HG03103 (cell line): ENCODE data around the gene PTPRM.

Experiments
- ATAC-seq: cut with Tn5 transposase; IDR thresholded peaks from one replicate; pipeline ENCODE4 v1.9.1; 2021; ENCODE audit warnings: low read depth; ENCODE audit not compliant: unreplicated experiment

The PTPRM gene

GRCh38 chr18:8287196-8287885 is 720.2 kb downstream of the PTPRM start:
- ATAC-seq: no peak

- no peak for ATAC-seq
Measured at GRCh38 chr18:8288472-8289195, 721.5 kb downstream of the PTPRM start.

GRCh38 chr18:8290435-8290834 is 723.3 kb downstream of the PTPRM start:
- ATAC-seq: no peak

DNA sequence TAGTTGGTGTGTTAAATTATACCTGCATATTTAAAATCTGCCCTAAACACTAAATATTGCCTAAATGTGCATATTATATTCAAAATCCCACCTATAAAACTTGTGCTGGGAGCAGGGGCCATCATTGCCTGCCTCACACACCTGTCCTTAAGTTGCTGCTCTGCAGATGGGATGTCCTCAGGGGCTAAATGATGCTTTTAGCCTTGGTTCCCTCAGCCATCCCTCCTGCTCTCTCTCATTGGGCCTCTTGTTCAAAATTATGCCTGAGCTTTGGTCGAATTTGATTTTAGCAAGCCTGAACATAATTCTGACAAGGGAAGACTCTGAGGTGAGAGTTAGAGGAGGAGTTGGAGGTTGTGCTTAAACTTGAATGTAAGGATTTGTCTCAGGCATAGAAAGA is 723.8 kb downstream of the PTPRM start:
- ATAC-seq: no peak

GRCh38 chr18:8293184-8293583 is 726.1 kb downstream of the PTPRM start:
- ATAC-seq: no peak

DNA sequence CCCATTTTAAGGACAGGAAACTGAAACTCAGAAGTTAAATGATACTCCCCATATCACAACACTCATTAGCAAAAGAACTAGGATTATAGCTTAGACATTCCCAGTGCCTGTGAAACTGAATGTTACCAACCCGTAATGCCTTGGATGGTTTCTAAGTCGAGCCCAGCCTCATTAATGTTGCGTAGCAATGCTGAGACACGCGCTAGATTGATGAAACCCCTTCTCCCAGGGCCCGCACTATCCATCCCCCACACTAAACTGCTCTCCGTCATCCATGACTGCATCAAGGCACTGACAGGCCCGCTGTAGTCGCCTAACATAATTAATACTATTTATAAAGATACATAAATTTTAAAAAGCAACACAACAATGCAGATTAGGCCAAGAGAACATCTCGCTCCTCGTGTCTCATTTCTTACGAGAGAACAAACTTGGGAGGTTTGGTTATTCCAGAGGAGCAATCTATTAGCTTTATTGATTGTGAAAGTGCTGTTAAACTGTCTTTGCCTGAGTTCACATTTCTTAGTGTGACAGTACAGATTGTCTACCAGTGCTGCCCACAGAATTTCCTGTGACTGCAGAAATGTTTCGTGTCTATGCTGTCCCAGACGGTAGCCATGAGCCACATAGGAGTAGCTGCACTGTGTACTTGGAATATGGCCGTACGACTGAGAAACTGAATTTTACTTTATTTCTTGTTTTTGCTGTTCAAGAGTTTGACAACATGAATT is 729.9 kb downstream of the PTPRM start:
- ATAC-seq: no peak

GRCh38 chr18:8298186-8298585 is 731.1 kb downstream of the PTPRM start:
- ATAC-seq: no peak

DNA sequence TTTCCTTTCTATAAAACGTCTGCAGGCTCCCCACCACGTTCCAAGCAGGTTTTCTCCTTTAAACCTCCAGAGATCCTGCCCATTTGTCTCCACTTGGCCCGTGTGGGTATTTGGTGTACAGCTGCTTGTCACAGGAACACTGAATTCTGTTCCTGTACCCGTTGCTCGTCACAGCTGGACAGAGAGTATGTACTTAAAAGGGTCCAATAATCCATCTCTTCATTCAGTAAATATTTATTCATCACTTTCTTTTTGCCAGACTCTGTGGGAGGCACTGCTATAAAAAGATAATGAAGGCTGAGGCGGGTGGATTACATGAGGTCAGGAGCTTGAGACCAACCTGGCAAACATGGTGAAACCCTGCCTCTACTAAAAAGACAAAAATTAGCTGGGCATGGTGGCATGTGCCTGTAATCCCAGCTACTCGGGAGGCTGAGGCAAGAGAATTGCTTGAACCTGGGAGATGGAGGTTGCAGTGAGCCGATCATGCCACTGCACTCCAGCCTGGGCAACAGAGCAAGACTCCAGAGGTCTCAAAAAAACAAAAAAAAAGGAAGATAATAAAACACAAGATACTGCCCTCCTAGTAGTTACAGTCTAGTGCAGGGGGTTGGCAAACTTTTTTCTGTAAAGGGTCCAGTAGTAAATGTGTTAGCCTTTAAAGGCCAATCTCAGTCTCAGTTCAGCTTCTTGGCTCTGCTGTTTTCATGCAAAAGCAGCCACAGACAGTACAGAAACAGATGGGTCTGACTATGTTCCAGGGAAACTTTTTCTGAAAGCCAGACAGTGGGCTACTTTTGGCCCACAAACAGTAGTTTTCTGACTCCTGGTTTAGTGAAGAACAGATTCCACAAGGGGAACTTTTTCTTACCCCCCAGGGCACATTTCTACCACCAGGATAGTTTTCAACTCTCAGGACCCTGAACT is 732.2 kb downstream of the PTPRM start:
- no peak for ATAC-seq

- ATAC-seq: no peak
Measured at GRCh38 chr18:8300751-8301410, 733.8 kb downstream of the PTPRM start.

GRCh38 chr18:8301427-8302172 is 734.5 kb downstream of the PTPRM start:
- ATAC-seq: no peak

GRCh38 chr18:8303151-8303755 is 736.1 kb downstream of the PTPRM start:
- no peak for ATAC-seq

- ATAC-seq: no peak
Measured at GRCh38 chr18:8307960-8308359, 740.8 kb downstream of the PTPRM start.

DNA sequence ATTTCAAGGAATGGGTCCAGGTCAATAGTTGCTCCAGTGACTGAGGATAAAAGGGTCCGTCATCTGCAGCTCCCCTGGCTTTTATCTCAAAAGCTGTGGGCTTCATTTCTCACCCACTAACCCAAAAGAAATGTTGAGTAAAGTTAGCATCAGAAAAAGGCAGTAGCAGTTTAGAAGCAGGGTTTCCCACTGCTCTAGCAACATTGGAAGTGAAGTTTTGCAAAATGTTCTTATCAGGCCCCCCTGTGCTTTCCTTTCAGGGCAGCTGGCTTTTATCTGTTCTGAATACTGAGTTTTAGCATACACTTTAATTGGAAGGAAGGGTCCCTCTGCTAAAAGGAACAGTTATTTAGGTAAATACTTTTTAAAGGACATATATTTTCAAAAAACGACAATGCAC is 745.9 kb downstream of the PTPRM start:
- ATAC-seq: no peak

- ATAC-seq: no peak
Measured at GRCh38 chr18:8314124-8314523, 747.0 kb downstream of the PTPRM start.

DNA sequence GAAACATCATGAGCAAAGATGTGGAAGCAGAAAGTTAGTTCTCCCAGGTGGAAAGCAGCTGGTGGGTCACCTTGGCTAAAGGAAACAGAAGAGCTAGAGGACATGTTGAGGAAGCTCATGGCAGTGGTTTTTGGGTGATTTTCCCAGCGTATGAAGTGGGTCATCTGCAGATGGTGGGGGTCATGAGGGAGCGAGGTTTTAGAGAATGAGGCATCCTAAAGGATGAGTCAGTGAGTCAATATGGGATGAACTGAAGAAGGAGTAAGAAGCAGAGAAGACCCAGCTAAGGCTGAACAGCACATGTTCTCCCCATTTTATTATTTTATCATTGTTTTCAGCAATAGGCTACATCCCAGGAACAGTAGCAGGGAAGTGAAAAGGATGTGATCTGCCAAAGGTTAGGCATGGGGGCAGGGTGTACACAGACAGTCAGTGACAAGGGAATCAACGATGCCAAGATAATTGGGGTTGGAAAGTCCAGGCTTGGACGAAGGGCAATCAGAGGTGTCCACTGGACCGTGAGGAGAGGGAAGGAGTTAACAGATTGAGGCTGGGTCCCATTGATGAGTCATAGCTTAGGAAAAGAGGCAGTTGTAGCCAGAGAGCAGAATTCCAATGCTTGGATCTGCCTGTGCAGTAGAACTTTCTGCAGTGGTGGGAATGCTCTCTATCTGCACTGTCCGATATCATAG is 752.8 kb downstream of the PTPRM start:
- no peak for ATAC-seq

- no peak for ATAC-seq
Measured at GRCh38 chr18:8322486-8322885, 755.4 kb downstream of the PTPRM start.

GRCh38 chr18:8324343-8325065 is 757.4 kb downstream of the PTPRM start:
- no peak for ATAC-seq
